GM12878 (cell line): ENCODE measurements around the gene PDE1C. TPM values are rescaled to one million over a fixed set of nuclear protein-coding genes. Genes with fewer than 3 reads are reported as not detected.

Source experiments
- ATAC-seq: fragments of 200-7000 bp; cut with Tn5 transposase; 3 replicates; pipeline ENCODE4 v1.9.1; 2020; ENCODE audit warnings: mild to moderate bottlenecking, moderate library complexity
- BruUV-seq: library from RNA; stranded (reverse); fragments of 400-500 nt; replicated peaks from 2 replicates; lab custom pipeline; 2021; lab: Mats Ljungman, UMichigan
- CTCF ChIA-PET: fragments of 300-600 bp; sonication (Branson Sonifier 250); formaldehyde crosslinking; extraction: SDS; loops from one replicate; lab custom pipeline; 2021; ENCODE audit warnings: inconsistent platforms; lab: Yijun Ruan, JAX
- POLR2A ChIA-PET: fragments of 350-600 bp; formaldehyde crosslinking; extraction: SDS; loops from one replicate; lab custom pipeline; 2021; ENCODE audit warnings: inconsistent platforms; lab: Charles Lee
- RAD21 ChIA-PET: fragments of 300-600 bp; sonication (Branson Sonifier 250); formaldehyde crosslinking; loops from one replicate; lab custom pipeline; 2023; ENCODE audit warnings: antibody characterized with exemption; ENCODE audit not compliant: unreplicated experiment; lab: Charles Lee
- SMC1A ChIA-PET: fragments of 300-600 bp; sonication (Branson Sonifier 250); formaldehyde crosslinking; loops from one replicate; lab custom pipeline; 2023; ENCODE audit not compliant: unreplicated experiment, uncharacterized antibody; lab: Charles Lee
- DNase-seq: peaks from one replicate; pipeline ENCODE4 v3.0.0-alpha.2; 2011; ENCODE audit warnings: low read depth, low spot score
- FAIRE-seq: peaks from 3 replicates; lab custom pipeline; 2011; peaks lifted over from hg19 to GRCh38; lab: Jason Lieb, UNC
- H2AFZ ChIP-seq: 2 replicates; pipeline ENCODE4 v1.6.0; 2011; ENCODE audit warnings: low read depth, low read length, control low read depth; ENCODE audit not compliant: control insufficient read depth
- H3K27ac ChIP-seq: 2 replicates; pipeline ENCODE4 v1.5.1; 2011; ENCODE audit warnings: control low read depth; ENCODE audit not compliant: control insufficient read depth, insufficient read depth
- H3K27me3 ChIP-seq, 2 experiments: replicated peaks in 1 of 2; 2 replicates each; pipeline versions ENCODE4 v1.6.0 to v1.6.1; 2011; ENCODE audit warnings: low read length in 1 of 2; ENCODE audit not compliant: control insufficient read depth in 2 of 2, insufficient read depth in 2 of 2
- H3K36me3 ChIP-seq, 2 experiments: 2 replicates each; pipeline ENCODE4 v1.5.1; 2011; ENCODE audit warnings: low read length in 1 of 2; ENCODE audit not compliant: control insufficient read depth in 2 of 2, insufficient read depth in 2 of 2
- H3K4me1 ChIP-seq: 2 replicates; pipeline ENCODE4 v1.6.1; 2011; ENCODE audit warnings: mild to moderate bottlenecking, low read length, moderate library complexity, mixed read lengths; ENCODE audit not compliant: control insufficient read depth, insufficient read depth
- H3K4me2 ChIP-seq: 2 replicates; pipeline ENCODE4 v1.6.0; 2011; ENCODE audit warnings: control low read depth; ENCODE audit not compliant: control insufficient read depth, insufficient read depth
- H3K4me3 ChIP-seq: fragments of 200-600 bp; sonication (generic); 2 replicates; pipeline ENCODE4 v1.5.1; 2016
- H3K79me2 ChIP-seq: 2 replicates; pipeline ENCODE4 v1.6.0; 2011; ENCODE audit warnings: low read length; ENCODE audit not compliant: control insufficient read depth, insufficient read depth
- H3K9ac ChIP-seq: 2 replicates; pipeline ENCODE4 v1.8.0; 2011; ENCODE audit warnings: low read length, control low read depth, mixed read lengths; ENCODE audit not compliant: control insufficient read depth, insufficient read depth
- H3K9me3 ChIP-seq: replicated peaks from 3 replicates; pipeline ENCODE4 v1.5.1; 2011; ENCODE audit warnings: mild to moderate bottlenecking, low read length; ENCODE audit not compliant: control insufficient read depth, insufficient read depth
- H4K20me1 ChIP-seq: 2 replicates; pipeline ENCODE4 v1.6.0; 2011; ENCODE audit not compliant: control insufficient read depth, insufficient read depth
- CHD2 ChIP-seq: IDR thresholded peaks from 2 replicates; pipeline ENCODE4 v1.6.1; 2011; ENCODE audit warnings: low read depth, low read length, improper control_type of control experiment, borderline replicate concordance
- POLR2A ChIP-seq: IDR thresholded peaks from 2 replicates; pipeline ENCODE4 v1.6.1; 2011; ENCODE audit warnings: low read depth, mild to moderate bottlenecking, low read length
- REST ChIP-seq: IDR thresholded peaks from 2 replicates; pipeline ENCODE4 v1.6.1; 2012; ENCODE audit warnings: mild to moderate bottlenecking, low read depth, low read length
- SREBF2 ChIP-seq: IDR thresholded peaks from 2 replicates; pipeline ENCODE4 v1.6.1; 2012; ENCODE audit warnings: mild to moderate bottlenecking, low read length
- ZNF217 ChIP-seq: fragments of 450-650 bp; IDR thresholded peaks from 2 replicates; pipeline ENCODE4 v1.6.1; 2017; ENCODE audit warnings: antibody characterized with exemption, mild to moderate bottlenecking
- WGBS: methylation state at CpG from one replicate; pipeline ENCODE4 v1.1.6; 2016; ENCODE audit warnings: low lambda C conversion rate; ENCODE audit not compliant: insufficient replicate concordance, insufficient coverage; ENCODE audit errors: missing lambda C conversion rate; 5-methylcytosine and 5-hydroxymethylcytosine counted together
- in situ Hi-C: fragments of 300-500 bp; cut with MboI; formaldehyde crosslinking; loops from 9 replicates; pipeline ENCODE4 v1.14.3; 2018; ENCODE audit warnings: mixed read lengths
- intact Hi-C: fragments of 100-400 bp; cut with micrococcal nuclease; formaldehyde crosslinking; loops from one replicate; pipeline ENCODE4 v1.14.2; 2022; ENCODE audit not compliant: unreplicated experiment
- polyA plus RNA-seq, 11 experiments: library from polyadenylated mRNA; depleted of rRNA in 4 of 11; unstranded in 6 of 11; stranded (reverse) in 5 of 11; fragments of >200 nt; fragmentation: Nextera tagmentation in 4 of 11; fragmentation: Illumina TruSeq in 1 of 11; extraction: Ambion mirVana in 4 of 11; extraction: Trizol in 1 of 11; gene quantifications; 1 replicate in 1 of 11; 2 replicates in 10 of 11; pipeline versions ENCODE4 v1.2.1 to v1.2.3, GENCODE V29; 2011 to 2016; ENCODE audit warnings: inconsistent platforms in 2 of 11, missing spikeins in 2 of 11, low read depth in 1 of 11
- total RNA-seq, 4 experiments: library from RNA; depleted of rRNA in 3 of 4; stranded (reverse); fragments of >200 nt in 3 of 4; fragmentation: Illumina TruSeq in 1 of 4; extraction: Trizol in 1 of 4; gene quantifications; 2 replicates each; pipeline versions ENCODE4 v1.2.1 to v1.2.3, GENCODE V29; 2013 to 2021

Gene PDE1C
- total and polyA plus RNA-seq, 10 of the 15 experiments (the other 5 are each of a cell fraction or from before 2014, with no cell fraction given): 0.29 to 2.3 (median 0.70) TPM

GRCh38 chr7:31896925-31897324, 173.3 kb downstream of the PDE1C start:
- ChIA-PET SMC1A (no interaction called here), POLR2A (no interaction called here), RAD21 (no interaction called here), CTCF (interaction anchor here (1.6 kb wide), 1 partner anchor 82 kb away, joined by 3 read pairs; no protein-coding TSS in a partner anchor)
- FAIRE-seq (no peak), DNase-seq (no peak), ATAC-seq (no peak)
- Histone ChIP-seq H3K36me3 (no peaks in the 10 kb centered on the region), H3K27ac (no peak overlapping the region), H3K4me3 (no peak overlapping the region), H3K9ac (no peak overlapping the region), H2AFZ (no peak overlapping the region), H3K27me3 (no peaks in the 10 kb centered on the region; a peak in 1 of 4 replicates), H3K79me2 (no peaks in the 10 kb centered on the region), H3K4me2 (no peak overlapping the region), H3K9me3 (peaks cover 5% of the 10 kb centered on the region; the same call in 1 of the 3 replicates), H3K4me1 (peaks cover 20% of the 10 kb centered on the region), H4K20me1 (no peaks in the 10 kb centered on the region)
- no TSS peak for BruUV-seq
- TF ChIP-seq CHD2 (no peak), REST (no peak), POLR2A (no peak), SREBF2 (no peak), ZNF217 (no peak)
- intact Hi-C loops (no loop called here), in situ Hi-C loops (no loop called here)
- WGBS: 55% methylated on average over 6 of the region's 6 CpGs
